ENCODE measurements around the gene LGALS7. TPM values are rescaled to one million over a fixed set of nuclear protein-coding genes. Genes with fewer than 3 reads are reported as not detected.
A peak's percentile ranks its signal among the peaks of the same experiment; 100 is the strongest.

Gene LGALS7
- total and polyA plus RNA-seq, 5 experiments from 2014 or later: not detected

DNA sequence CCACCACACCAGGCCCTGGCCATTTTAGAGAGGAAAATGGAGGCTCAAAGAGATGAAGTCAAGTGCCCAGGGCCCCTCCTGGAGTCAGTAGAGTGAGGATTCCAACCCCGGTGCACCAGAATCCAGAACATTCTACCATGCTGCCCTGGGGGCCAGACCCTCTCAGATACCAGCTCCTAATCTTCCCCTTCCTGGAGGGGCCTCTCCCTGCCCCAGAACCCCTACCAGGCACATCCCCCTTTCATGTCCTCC is 40.1 kb downstream of the LGALS7 start:
- peak overlapping the region in 5 of 10 donors; percentile 28 to 89 (median 81) for H3K27ac Mint-ChIP-seq
- POLR2A ChIA-PET: interaction anchor here (0.8 to 2.6 kb wide), 6 partner anchors 9 to 197 kb away, joined by 3 to 16 read pairs (median 4); partner anchors contain the start of genes MRPS12, RINL and SARS2
- peak overlapping the region in 1 of 10 donors; percentile 54 for H3K4me3 Mint-ChIP-seq
- peaks cover 0 to 3% (median 0%) of the 10 kb centered on the region in 5 donors for H3K27me3 Mint-ChIP-seq
- peaks cover 14 to 60% (median 42%) of the 10 kb centered on the region in 4 donors for H3K4me1 Mint-ChIP-seq
- H3K36me3 Mint-ChIP-seq: no peaks in the 10 kb centered on the region
- DNase-seq (no peak), ATAC-seq (no peak)
- H3K9me3 Mint-ChIP-seq: no peaks in the 10 kb centered on the region

DNA sequence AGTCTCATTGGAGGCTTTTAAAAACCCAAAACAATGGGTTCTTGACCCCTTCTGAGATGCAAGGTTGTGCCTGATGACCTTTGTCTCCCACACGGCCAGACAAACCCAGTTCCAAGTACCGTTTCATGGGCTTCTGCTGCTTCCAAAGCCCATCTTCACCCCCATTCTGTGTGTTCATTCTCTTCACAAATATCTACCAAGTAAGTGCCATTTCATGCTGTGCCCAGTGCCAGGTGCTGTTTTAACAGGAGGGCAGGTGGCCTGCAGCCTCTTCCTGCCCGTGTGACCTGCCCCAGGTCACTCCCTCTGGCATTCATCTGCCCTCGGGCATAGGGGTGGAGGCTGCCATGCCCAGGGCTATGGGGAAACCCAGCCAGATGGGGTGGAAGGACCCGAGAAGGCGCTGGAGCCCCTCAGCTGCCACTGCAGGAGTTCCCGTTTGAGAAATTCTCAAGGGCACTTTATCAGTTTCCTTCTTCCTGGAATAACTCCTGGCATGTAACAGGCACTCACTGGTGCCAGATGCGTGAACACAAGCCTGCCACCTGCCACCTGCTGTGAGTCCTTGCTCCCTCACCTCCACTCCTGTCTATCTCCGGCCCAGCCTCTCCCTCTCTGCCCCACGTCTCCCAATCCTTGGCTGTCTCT is 41.5 kb downstream of the LGALS7 start:
- Mint-ChIP-seq H3K9me3 (no peaks in the 10 kb centered on the region), H3K4me3 (no peak overlapping the region), H3K27me3 (no peaks in the 10 kb centered on the region), H3K27ac (peak overlapping the region in 6 of 10 donors; percentile 42 to 87 (median 66)), H3K4me1 (peaks cover 10 to 50% (median 37%) of the 10 kb centered on the region in 4 donors), H3K36me3 (peaks cover 0 to 4% (median 0%) of the 10 kb centered on the region in 3 donors)
- ATAC-seq (no peak), DNase-seq (no peak)
- POLR2A ChIA-PET: no interaction called here

DNA sequence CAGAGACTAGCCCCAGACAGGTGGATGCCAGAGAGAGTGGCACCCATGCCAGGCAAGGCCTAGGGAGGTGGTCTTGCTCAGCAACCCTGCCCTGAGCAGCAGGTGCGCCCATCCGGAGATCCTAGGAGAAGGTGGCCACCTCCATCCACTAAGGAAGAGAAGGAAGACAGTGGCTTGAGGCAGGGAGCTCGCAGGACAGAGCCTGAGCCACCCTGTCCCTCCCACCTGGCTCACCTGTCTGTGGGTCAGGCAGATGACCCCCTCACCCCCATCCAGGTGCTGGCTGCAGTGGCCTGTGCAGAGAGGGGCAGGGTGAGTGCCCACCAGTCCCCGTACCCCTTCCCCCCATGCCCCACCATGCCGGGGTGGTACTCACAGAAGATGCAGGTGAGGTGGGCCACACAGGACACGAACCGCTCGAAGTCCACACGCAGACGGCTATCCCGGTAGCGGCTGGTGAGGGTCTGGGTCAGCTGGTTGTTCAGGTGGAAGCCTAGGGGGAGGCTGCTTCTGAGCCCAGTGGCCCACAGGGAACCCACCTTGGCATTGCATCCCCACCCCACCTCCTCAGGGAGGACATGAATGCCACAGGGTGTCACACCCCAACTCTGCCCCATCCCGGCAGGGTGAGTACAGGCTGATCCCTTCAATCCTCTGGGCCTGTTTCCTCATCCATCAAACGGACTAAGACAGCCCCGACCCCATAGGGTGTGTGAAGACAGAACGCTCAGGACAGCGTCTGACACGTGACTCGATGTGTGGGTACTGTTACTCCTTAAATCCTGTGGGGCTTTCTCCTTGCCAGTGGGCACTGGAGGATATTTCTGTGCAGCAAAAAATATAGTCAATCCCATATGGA is 42.4 kb downstream of the LGALS7 start:
- Mint-ChIP-seq H3K27me3 (no peaks in the 10 kb centered on the region), H3K27ac (peak overlapping the region in 2 of 10 donors; percentile 62 to 87), H3K4me1 (peaks cover 7 to 44% (median 38%) of the 10 kb centered on the region in 4 donors), H3K4me3 (no peak overlapping the region), H3K9me3 (no peaks in the 10 kb centered on the region), H3K36me3 (peaks cover 0 to 11% (median 0%) of the 10 kb centered on the region in 3 donors)
- DNase-seq: peak in 1 of 10 donors; percentile 61
- ATAC-seq: no peak
- POLR2A ChIA-PET: no interaction called here

DNA sequence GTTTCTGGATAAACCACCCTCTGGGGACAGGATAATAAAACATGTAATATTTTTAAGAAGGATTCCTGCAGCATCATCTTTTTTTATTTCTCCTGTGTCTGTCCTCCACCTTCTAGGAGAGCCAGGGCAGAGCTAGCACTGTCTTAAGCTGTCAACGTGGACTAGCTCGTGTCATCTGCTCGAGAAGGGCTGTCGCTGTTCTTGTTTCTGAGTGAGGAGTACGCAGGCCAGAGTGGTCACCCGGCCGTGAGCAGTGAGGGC is 42.9 kb downstream of the LGALS7 start:
- peak in 1 of 10 donors; percentile 23 for DNase-seq
- H3K36me3 Mint-ChIP-seq: peaks cover 0 to 12% (median 0%) of the 10 kb centered on the region in 3 donors

DNA sequence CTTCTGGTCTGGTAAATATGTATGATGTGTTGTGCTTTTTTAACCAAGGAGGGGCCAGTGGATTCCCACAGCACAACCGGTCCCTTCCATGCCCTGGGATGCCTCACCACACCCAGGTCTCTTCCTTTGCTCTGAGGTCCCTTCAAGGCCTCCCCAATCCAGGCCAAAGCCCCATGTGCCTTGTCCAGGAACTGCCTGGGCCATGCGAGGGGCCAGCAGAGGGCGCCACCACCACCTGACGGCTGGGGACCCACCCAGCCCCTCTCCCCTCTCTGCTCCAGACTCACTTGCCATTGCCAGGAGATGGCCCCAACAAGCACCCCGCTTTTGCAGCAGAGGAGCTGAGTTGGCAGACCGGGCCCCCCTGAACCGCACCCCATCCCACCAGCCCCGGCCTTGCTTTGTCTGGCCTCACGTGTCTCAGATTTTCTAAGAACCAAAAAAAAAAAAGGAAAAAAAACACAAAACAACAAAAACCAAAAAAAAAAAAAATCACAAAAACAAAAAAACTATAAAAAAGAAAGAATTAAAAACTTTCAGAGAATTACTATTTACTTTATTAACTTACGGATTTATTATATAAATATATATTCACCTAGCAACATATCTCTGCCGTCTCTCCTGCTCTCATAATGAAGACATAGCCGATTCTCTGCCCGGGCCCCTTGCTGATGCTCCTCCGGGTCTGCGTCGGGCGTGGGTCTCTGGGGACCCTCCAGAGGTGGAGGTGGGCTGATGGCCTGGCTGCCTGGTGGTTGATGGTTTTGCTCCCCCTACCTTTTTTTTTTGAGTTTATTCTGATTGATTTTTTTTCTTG is 43.5 kb downstream of the LGALS7 start:
- POLR2A ChIA-PET: no interaction called here
- H3K27me3 Mint-ChIP-seq: no peaks in the 10 kb centered on the region
- ATAC-seq (peak; percentile 82 to 83), DNase-seq (peak; percentile 61 to 88 (median 76))
- H3K4me1 Mint-ChIP-seq: peaks cover 6 to 38% (median 32%) of the 10 kb centered on the region in 4 donors
- H3K4me3 Mint-ChIP-seq: no peak overlapping the region
- H3K9me3 Mint-ChIP-seq: no peaks in the 10 kb centered on the region
- H3K27ac Mint-ChIP-seq: peak overlapping the region in 4 of 10 donors; percentile 27 to 61 (median 50)
- H3K36me3 Mint-ChIP-seq: peaks cover 0 to 14% (median 0%) of the 10 kb centered on the region in 3 donors

More for the DNA sequence above, 42.9 kb downstream of the LGALS7 start:
- H3K4me1 Mint-ChIP-seq: peaks cover 7 to 44% (median 37%) of the 10 kb centered on the region in 4 donors
- peak overlapping the region in 2 of 10 donors; percentile 61 to 62 for H3K27ac Mint-ChIP-seq
- H3K4me3 Mint-ChIP-seq: no peak overlapping the region
- POLR2A ChIA-PET: no interaction called here
- no peaks in the 10 kb centered on the region for H3K27me3 Mint-ChIP-seq
- ATAC-seq: no peak
- no peaks in the 10 kb centered on the region for H3K9me3 Mint-ChIP-seq

DNA sequence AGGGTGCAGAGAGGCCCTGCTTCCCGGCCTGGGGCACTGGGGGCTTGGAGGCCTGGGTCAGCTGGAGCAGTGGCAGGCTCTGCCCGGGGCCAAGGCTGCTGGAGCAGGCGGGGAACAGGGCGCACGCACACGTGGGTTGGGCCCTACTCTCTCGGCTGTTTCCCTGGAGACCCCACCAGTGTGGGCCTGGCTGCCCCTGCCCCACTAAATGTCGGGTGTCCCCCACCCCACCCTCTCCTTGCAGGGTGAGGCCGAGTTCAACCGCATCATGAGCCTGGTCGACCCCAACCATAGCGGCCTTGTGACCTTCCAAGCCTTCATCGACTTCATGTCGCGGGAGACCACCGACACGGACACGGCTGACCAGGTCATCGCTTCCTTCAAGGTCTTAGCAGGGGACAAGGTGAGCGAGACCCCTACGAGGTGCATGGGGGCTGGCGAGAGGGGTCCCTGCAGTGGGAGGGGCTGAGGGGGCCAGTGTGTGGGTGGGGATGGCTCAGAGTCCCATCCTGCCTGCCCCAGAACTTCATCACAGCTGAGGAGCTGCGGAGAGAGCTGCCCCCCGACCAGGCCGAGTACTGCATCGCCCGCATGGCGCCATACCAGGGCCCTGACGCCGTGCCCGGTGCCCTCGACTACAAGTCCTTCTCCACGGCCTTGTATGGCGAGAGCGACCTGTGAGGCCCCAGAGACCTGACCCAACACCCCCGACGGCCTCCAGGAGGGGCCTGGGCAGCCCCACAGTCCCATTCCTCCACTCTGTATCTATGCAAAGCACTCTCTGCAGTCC is 44.4 kb downstream of the LGALS7 start:
- no peaks in the 10 kb centered on the region for H3K27me3 Mint-ChIP-seq
- ATAC-seq (no peak), DNase-seq (peak in 1 of 10 donors; percentile 46)
- no peak overlapping the region for H3K4me3 Mint-ChIP-seq
- no peaks in the 10 kb centered on the region for H3K9me3 Mint-ChIP-seq
- no peak overlapping the region for H3K27ac Mint-ChIP-seq
- peaks cover 0 to 16% (median 0%) of the 10 kb centered on the region in 3 donors for H3K36me3 Mint-ChIP-seq
- POLR2A ChIA-PET: no interaction called here
- peaks cover 4 to 29% (median 23%) of the 10 kb centered on the region in 4 donors for H3K4me1 Mint-ChIP-seq

DNA sequence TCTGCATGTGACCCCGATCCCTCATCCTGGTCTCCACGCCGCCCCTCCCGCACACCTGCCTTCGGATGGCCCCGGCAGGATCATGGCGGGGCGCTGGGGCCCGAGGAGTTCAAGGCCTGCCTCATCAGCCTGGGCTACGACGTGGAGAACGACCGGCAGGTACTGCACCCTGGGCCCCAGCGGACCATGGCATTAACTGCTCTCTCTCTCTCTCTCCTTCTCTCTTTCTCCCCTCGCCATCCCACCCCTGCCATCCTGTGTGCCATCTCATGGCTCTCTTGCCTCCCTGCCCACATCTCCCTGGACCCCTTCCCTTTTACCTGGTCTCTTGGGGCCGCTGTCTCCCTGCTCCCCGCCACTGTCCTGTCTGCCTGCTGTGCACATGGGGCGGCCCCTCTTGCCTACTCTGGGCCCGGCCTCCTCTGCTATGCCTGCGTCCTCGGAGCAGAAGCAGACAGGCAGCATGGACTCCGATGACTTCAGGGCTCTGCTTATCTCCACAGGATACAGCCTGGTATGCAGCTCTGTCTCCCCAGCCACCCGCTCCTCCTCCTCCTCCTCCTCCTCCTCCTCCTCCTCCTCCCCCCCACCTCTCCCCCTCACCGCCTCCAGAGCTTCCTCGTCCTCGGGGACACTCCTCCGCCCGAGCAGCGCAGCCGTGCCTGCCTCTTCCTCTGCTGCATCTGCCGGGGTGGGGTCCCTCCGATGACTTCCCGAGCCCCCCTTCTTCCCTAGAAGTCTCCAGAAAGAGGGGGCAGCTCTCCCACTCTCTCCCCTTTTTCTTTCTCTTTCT is 45.3 kb downstream of the LGALS7 start:
- Mint-ChIP-seq H3K27ac (no peak overlapping the region), H3K4me1 (peaks cover 4 to 26% (median 15%) of the 10 kb centered on the region in 4 donors)

DNA sequence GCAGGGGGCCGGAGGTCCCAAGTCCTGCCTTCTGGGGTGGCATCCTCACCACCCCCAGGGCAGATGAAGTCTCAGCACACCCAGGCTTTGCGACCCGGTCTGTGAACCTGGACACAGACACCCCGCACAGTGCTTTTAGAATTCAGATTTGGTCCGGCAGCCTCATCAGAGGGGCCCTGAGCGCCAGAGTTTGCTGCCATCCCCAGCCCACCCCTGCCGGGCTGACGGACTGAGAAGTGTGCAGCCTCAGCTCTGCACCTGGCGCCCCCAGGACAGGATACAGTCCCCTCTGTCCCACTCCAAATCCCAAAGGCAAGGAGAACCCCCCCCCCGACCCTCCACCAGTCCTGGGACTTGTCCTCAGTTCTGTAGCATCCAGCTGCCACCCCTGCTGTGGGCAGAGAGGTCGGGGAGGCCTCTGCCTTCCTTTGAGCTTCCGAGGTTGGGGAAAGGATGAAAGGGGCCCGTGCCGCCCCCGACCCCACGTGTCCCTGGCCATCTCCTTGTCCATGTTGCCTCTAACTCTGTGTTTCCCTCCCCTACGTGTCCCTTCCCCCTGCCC is 45.9 kb downstream of the LGALS7 start:
- H3K27ac Mint-ChIP-seq: no peak overlapping the region
- peaks cover 4 to 19% (median 12%) of the 10 kb centered on the region in 4 donors for H3K4me1 Mint-ChIP-seq
- H3K36me3 Mint-ChIP-seq: peaks cover 0 to 17% (median 0%) of the 10 kb centered on the region in 3 donors
- POLR2A ChIA-PET: interaction anchor here (0.5 kb wide), 1 partner anchor 41 kb away, joined by 3 read pairs; no protein-coding TSS in a partner anchor
- ATAC-seq (no peak), DNase-seq (peak in 1 of 10 donors; percentile 54)
- no peaks in the 10 kb centered on the region for H3K27me3 Mint-ChIP-seq
- no peaks in the 10 kb centered on the region for H3K9me3 Mint-ChIP-seq
- no peak overlapping the region for H3K4me3 Mint-ChIP-seq

More for the DNA sequence above, 45.3 kb downstream of the LGALS7 start:
- POLR2A ChIA-PET: no interaction called here
- no peaks in the 10 kb centered on the region for H3K9me3 Mint-ChIP-seq
- H3K4me3 Mint-ChIP-seq: no peak overlapping the region
- H3K36me3 Mint-ChIP-seq: peaks cover 0 to 17% (median 0%) of the 10 kb centered on the region in 3 donors
- no peaks in the 10 kb centered on the region for H3K27me3 Mint-ChIP-seq
- DNase-seq: peak in 1 of 10 donors; percentile 48
- ATAC-seq: no peak

DNA sequence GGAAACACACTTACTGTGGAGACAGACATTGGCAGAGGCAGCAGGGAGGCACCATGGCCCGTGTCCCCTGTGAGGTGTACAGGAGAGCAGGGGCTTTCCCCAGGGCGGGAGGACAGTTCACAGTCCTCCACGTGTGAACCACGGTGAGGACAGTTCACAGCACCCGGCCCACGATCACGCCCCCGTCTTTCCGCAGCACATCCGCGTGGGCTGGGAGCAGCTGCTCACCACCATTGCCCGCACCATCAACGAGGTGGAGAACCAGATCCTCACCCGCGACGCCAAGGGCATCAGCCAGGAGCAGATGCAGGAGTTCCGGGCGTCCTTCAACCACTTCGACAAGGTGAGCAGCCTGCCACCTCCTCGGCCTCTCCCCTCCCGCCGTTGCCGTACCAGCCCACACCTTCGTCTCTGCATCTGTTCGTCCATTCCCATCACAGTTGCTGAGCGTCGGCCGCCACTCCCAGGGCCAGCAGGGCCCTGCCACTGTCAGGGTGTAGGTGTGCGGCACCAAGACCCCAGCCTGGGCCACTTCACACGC is 46.5 kb downstream of the LGALS7 start:
- ATAC-seq: no peak
- H3K27ac Mint-ChIP-seq: peak overlapping the region in 2 of 10 donors; percentile 73 to 84
- no peak overlapping the region for H3K4me3 Mint-ChIP-seq
- peak in 1 of 10 donors; percentile 23 for DNase-seq
- peaks cover 0 to 17% (median 0%) of the 10 kb centered on the region in 3 donors for H3K36me3 Mint-ChIP-seq
- POLR2A ChIA-PET: interaction anchor here (0.5 to 0.7 kb wide), 2 partner anchors 40 to 155 kb away, joined by 3 to 4 read pairs; no protein-coding TSS in a partner anchor
- H3K9me3 Mint-ChIP-seq: no peaks in the 10 kb centered on the region
- no peaks in the 10 kb centered on the region for H3K27me3 Mint-ChIP-seq
- H3K4me1 Mint-ChIP-seq: peaks cover 4 to 15% (median 12%) of the 10 kb centered on the region in 4 donors

DNA sequence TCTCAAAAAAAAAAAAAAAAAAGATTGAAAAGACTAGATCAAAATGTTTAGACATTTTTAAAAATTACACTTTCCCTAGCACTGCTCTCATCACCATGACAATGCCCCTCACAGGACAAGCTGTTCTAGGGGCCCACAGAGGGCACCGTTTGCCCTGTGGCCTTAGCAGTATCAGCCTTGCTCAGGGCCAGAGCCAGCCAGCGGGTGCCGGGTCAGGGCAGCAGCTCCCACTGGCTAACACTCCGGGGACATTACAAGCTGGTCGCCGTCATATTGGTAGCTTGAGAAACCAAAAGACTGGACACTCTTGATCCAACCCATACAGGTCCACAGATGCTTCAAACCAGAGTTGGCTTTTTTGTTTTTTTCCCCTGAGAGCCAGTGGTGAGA is 47.0 kb downstream of the LGALS7 start:
- H3K4me1 Mint-ChIP-seq: peaks cover 4 to 15% (median 11%) of the 10 kb centered on the region in 4 donors
- H3K27ac Mint-ChIP-seq: peak overlapping the region in 1 of 10 donors; percentile 84
- no peak overlapping the region for H3K4me3 Mint-ChIP-seq
- no peaks in the 10 kb centered on the region for H3K27me3 Mint-ChIP-seq
- POLR2A ChIA-PET: interaction anchor here (0.7 kb wide), 1 partner anchor 156 kb away, joined by 4 read pairs; no protein-coding TSS in a partner anchor
- H3K9me3 Mint-ChIP-seq: no peaks in the 10 kb centered on the region
- ATAC-seq (no peak), DNase-seq (no peak)
- H3K36me3 Mint-ChIP-seq: peaks cover 0 to 17% (median 0%) of the 10 kb centered on the region in 3 donors
